H9 (cell line): ENCODE data around the gene CTNNA3. TPM values are rescaled to one million over a fixed set of nuclear protein-coding genes. Genes with fewer than 3 reads are reported as not detected.

ENCODE experiments used
- DNase-seq: peaks from one replicate; pipeline ENCODE4 v3.0.0-alpha.2; 2017
- H2AFZ ChIP-seq: one replicate; pipeline ENCODE4 v1.6.1; 2013; ENCODE audit warnings: mild to moderate bottlenecking, low read length, control low read depth, moderate library complexity
- H2AK5ac ChIP-seq: 2 replicates; pipeline ENCODE4 v1.6.1; 2013; ENCODE audit warnings: low read length, control low read depth, mixed read lengths; ENCODE audit not compliant: insufficient read length
- H2BK120ac ChIP-seq: one replicate; pipeline ENCODE4 v1.6.1; 2013; ENCODE audit warnings: low read depth, mild to moderate bottlenecking, low read length, control low read depth, inconsistent platforms; ENCODE audit not compliant: poor library complexity, severe bottlenecking
- H2BK12ac ChIP-seq: 2 replicates; pipeline ENCODE4 v1.6.1; 2013; ENCODE audit warnings: low read length, control low read depth, mixed read lengths, low read depth; ENCODE audit not compliant: insufficient read length
- H2BK15ac ChIP-seq: 2 replicates; pipeline ENCODE4 v1.6.1; 2013; ENCODE audit warnings: low read depth, low read length, control low read depth
- H2BK20ac ChIP-seq: one replicate; pipeline ENCODE4 v1.6.1; 2013; ENCODE audit warnings: low read depth, mild to moderate bottlenecking, low read length, control low read depth, inconsistent platforms; ENCODE audit not compliant: poor library complexity, severe bottlenecking
- H2BK5ac ChIP-seq: 2 replicates; pipeline ENCODE4 v1.6.1; 2013; ENCODE audit warnings: low read length, control low read depth, mixed read lengths; ENCODE audit not compliant: insufficient read length
- H3K14ac ChIP-seq: 2 replicates; pipeline ENCODE4 v1.6.1; 2013; ENCODE audit warnings: low read length, control low read depth; ENCODE audit not compliant: insufficient read depth
- H3K18ac ChIP-seq: 2 replicates; pipeline ENCODE4 v1.6.1; 2013; ENCODE audit warnings: low read depth, mild to moderate bottlenecking, mixed read lengths, low read length, control low read depth; ENCODE audit not compliant: insufficient read length
- H3K23ac ChIP-seq: 2 replicates; pipeline ENCODE4 v1.6.1; 2013; ENCODE audit warnings: low read length, control low read depth, mixed read lengths, low read depth; ENCODE audit not compliant: insufficient read length
- H3K23me2 ChIP-seq: 2 replicates; pipeline ENCODE4 v1.6.1; 2013; ENCODE audit warnings: low read depth, mild to moderate bottlenecking, mixed read lengths, low read length, control low read depth; ENCODE audit not compliant: insufficient read length, poor library complexity, severe bottlenecking
- H3K27ac ChIP-seq: 2 replicates; pipeline ENCODE4 v1.5.1; 2013; ENCODE audit warnings: low read length, control low read depth, mixed read lengths, low read depth; ENCODE audit not compliant: insufficient read length
- H3K27me3 ChIP-seq: 2 replicates; pipeline ENCODE4 v1.6.1; 2013; ENCODE audit warnings: low read length, control low read depth, inconsistent platforms; ENCODE audit not compliant: insufficient read depth
- H3K4ac ChIP-seq: 2 replicates; pipeline ENCODE4 v1.6.1; 2013; ENCODE audit warnings: low read depth, mild to moderate bottlenecking, control low read depth, inconsistent platforms, low read length, moderate library complexity
- H3K4me1 ChIP-seq: 2 replicates; pipeline ENCODE4 v1.6.1; 2013; ENCODE audit warnings: low read length, control low read depth, inconsistent platforms; ENCODE audit not compliant: insufficient read depth
- H3K4me2 ChIP-seq: 2 replicates; pipeline ENCODE4 v1.6.1; 2013; ENCODE audit warnings: low read length, control low read depth, mixed read lengths; ENCODE audit not compliant: insufficient read length, insufficient read depth
- H3K56ac ChIP-seq: 2 replicates; pipeline ENCODE4 v1.6.1; 2013; ENCODE audit warnings: low read depth, mild to moderate bottlenecking, mixed read lengths, low read length, control low read depth; ENCODE audit not compliant: insufficient read length
- H3K79me1 ChIP-seq: 2 replicates; pipeline ENCODE4 v1.6.1; 2013; ENCODE audit warnings: low read depth, mild to moderate bottlenecking, moderate library complexity, low read length, control low read depth, inconsistent platforms; ENCODE audit not compliant: insufficient read depth, poor library complexity, severe bottlenecking
- H3K79me2 ChIP-seq: 2 replicates; pipeline ENCODE4 v1.6.1; 2013; ENCODE audit warnings: low read length, control low read depth, inconsistent platforms; ENCODE audit not compliant: insufficient read depth
- H3K9ac ChIP-seq: 2 replicates; pipeline ENCODE4 v1.6.1; 2013; ENCODE audit warnings: low read length, control low read depth, mixed read lengths; ENCODE audit not compliant: insufficient read length; ENCODE audit errors: extremely low read depth
- H3K9me3 ChIP-seq: one replicate; pipeline ENCODE4 v1.6.1; 2013; ENCODE audit warnings: low read depth, low read length, inconsistent platforms; ENCODE audit not compliant: control insufficient read depth
- H3T11ph ChIP-seq: one replicate; pipeline ENCODE4 v1.6.1; 2013; ENCODE audit warnings: mild to moderate bottlenecking, low read length, control low read depth, inconsistent platforms
- H4K20me1 ChIP-seq: one replicate; pipeline ENCODE4 v1.6.1; 2013; ENCODE audit not compliant: control insufficient read depth, insufficient read length, insufficient read depth
- H4K5ac ChIP-seq: 2 replicates; pipeline ENCODE4 v1.6.1; 2013; ENCODE audit warnings: low read depth, mild to moderate bottlenecking, mixed read lengths, low read length, control low read depth; ENCODE audit not compliant: insufficient read length
- H4K8ac ChIP-seq: replicated peaks from 2 replicates; pipeline ENCODE4 v1.6.1; 2013; ENCODE audit warnings: low read length, control low read depth, mixed read lengths, low read depth; ENCODE audit not compliant: insufficient read length
- H4K91ac ChIP-seq: 2 replicates; pipeline ENCODE4 v1.6.1; 2013; ENCODE audit warnings: low read depth, mild to moderate bottlenecking, moderate library complexity, mixed read lengths, low read length, control low read depth; ENCODE audit not compliant: insufficient read length
- H3K27ac Mint-ChIP-seq, 3 experiments: 2 replicates in 2 of 3; 3 replicates in 1 of 3; pipeline ENCODE4 v1.8.0; 2020 to 2021; ENCODE audit warnings: mixed read lengths in 3 of 3, mild to moderate bottlenecking in 1 of 3, moderate library complexity in 1 of 3
- H3K27me3 Mint-ChIP-seq: 2 replicates; pipeline ENCODE4 v1.8.0; 2021; ENCODE audit warnings: low read depth, mild to moderate bottlenecking, moderate library complexity, mixed read lengths
- H3K36me3 Mint-ChIP-seq, 3 experiments: 2 replicates in 2 of 3; 3 replicates in 1 of 3; pipeline ENCODE4 v1.8.0; 2020 to 2021; ENCODE audit warnings: low read depth in 3 of 3, mixed read lengths in 3 of 3; ENCODE audit not compliant: insufficient read depth in 1 of 3
- H3K4me1 Mint-ChIP-seq, 2 experiments: 2 replicates each; pipeline ENCODE4 v1.8.0; 2020; ENCODE audit warnings: mixed read lengths in 2 of 2
- H3K4me3 Mint-ChIP-seq, 2 experiments: 2 replicates in 1 of 2; 3 replicates in 1 of 2; pipeline ENCODE4 v1.8.0; 2020 to 2021; ENCODE audit warnings: mild to moderate bottlenecking in 2 of 2, mixed read lengths in 2 of 2, moderate library complexity in 1 of 2
- H3K9me3 Mint-ChIP-seq, 2 experiments: 2 replicates in 1 of 2; 3 replicates in 1 of 2; pipeline ENCODE4 v1.8.0; 2020; ENCODE audit warnings: mild to moderate bottlenecking in 2 of 2, mixed read lengths in 2 of 2, moderate library complexity in 1 of 2
- CTCF ChIP-seq: fragments of 200-600 bp; sonication (generic); conservative IDR thresholded peaks from 3 replicates; pipeline ENCODE4 v1.8.0; 2021; ENCODE audit warnings: antibody characterized with exemption, mild to moderate bottlenecking
- total RNA-seq: library from RNA; stranded (reverse); gene quantifications from 2 replicates; pipeline ENCODE4 v1.2.1, GENCODE V29; 2021

Gene CTNNA3
- total RNA-seq, 1 experiment from 2014 or later = 3.3 TPM

GRCh38 chr10:66405566-66405965 lies 1290.4 kb downstream of the CTNNA3 start:
- Histone ChIP-seq H2AK5ac (no peak overlapping the region), H4K8ac (no peak overlapping the region), H3K79me2 (no peaks in the 10 kb centered on the region), H3K9me3 (no peaks in the 10 kb centered on the region), H2AFZ (no peak overlapping the region), H2BK15ac (no peak overlapping the region), H4K5ac (no peak overlapping the region), H2BK20ac (no peak overlapping the region), H3T11ph (no peak overlapping the region), H3K27me3 (no peaks in the 10 kb centered on the region), H2BK12ac (no peak overlapping the region), H3K79me1 (no peaks in the 10 kb centered on the region), H3K4me2 (no peak overlapping the region), H3K9ac (no peak overlapping the region), H3K18ac (no peak overlapping the region), H3K23ac (no peak overlapping the region), H2BK5ac (no peak overlapping the region), H3K23me2 (no peaks in the 10 kb centered on the region), H3K27ac (no peak overlapping the region), H3K56ac (no peak overlapping the region), H2BK120ac (no peak overlapping the region), H3K4me1 (no peaks in the 10 kb centered on the region), H4K20me1 (no peaks in the 10 kb centered on the region), H3K4ac (no peak overlapping the region), H4K91ac (no peak overlapping the region), H3K14ac (no peak overlapping the region)
- Mint-ChIP-seq H3K9me3 (peaks cover 0 to 3% of the 10 kb centered on the region in 2 experiments; a peak in 1 of 5 replicates), H3K36me3 (no peaks in the 10 kb centered on the region; a peak in 1 of 7 replicates), H3K27ac (no peak overlapping the region), H3K4me3 (no peak overlapping the region), H3K4me1 (no peaks in the 10 kb centered on the region), H3K27me3 (no peaks in the 10 kb centered on the region)
- no peak for TF ChIP-seq CTCF
- no peak for DNase-seq
